A673 (cell line): ENCODE results near the gene STARD9. TPM values are rescaled to one million over a fixed set of nuclear protein-coding genes. Genes with fewer than 3 reads are reported as not detected.

ENCODE experiments used
- BruUV-seq: library from RNA; stranded (reverse); fragments of 400-500 nt; replicated peaks from 2 replicates; lab custom pipeline; 2021; lab: Mats Ljungman, UMichigan
- CTCF ChIA-PET: fragments of 300-600 bp; sonication (Branson Sonifier 250); formaldehyde crosslinking; loops from one replicate; lab custom pipeline; 2022; ENCODE audit warnings: antibody characterized with exemption; lab: Charles Lee
- POLR2A ChIA-PET: fragments of 300-600 bp; sonication (Branson Sonifier 250); formaldehyde crosslinking; loops from one replicate; lab custom pipeline; 2022; ENCODE audit warnings: antibody characterized with exemption; ENCODE audit not compliant: low non-redundant PET; lab: Charles Lee
- DNase-seq: peaks from one replicate; pipeline ENCODE4 v3.0.0-alpha.2; 2015; ENCODE audit warnings: low spot score
- H3K27ac ChIP-seq: fragments of 200-600 bp; sonication (generic); 2 replicates; pipeline ENCODE4 v1.5.1; 2016; ENCODE audit warnings: mixed run types, low read depth, mild to moderate bottlenecking, mixed read lengths, antibody characterized with exemption, low read length; ENCODE audit not compliant: poor library complexity, severe bottlenecking
- H3K27me3 ChIP-seq: fragments of 200-600 bp; sonication (generic); replicated peaks from 2 replicates; pipeline ENCODE4 v1.6.1; 2017; ENCODE audit warnings: mixed run types, low read depth, mild to moderate bottlenecking, mixed read lengths, antibody characterized with exemption, low read length; ENCODE audit not compliant: insufficient read depth, poor library complexity
- H3K36me3 ChIP-seq: fragments of 200-600 bp; sonication (generic); 2 replicates; pipeline ENCODE4 v1.6.1; 2016; ENCODE audit warnings: mixed run types, mild to moderate bottlenecking, mixed read lengths, antibody characterized with exemption, low read length; ENCODE audit not compliant: insufficient read depth, poor library complexity, severe bottlenecking
- H3K4me1 ChIP-seq: fragments of 200-600 bp; sonication (generic); 2 replicates; pipeline ENCODE4 v1.6.1; 2017; ENCODE audit warnings: mixed run types, mild to moderate bottlenecking, mixed read lengths, antibody characterized with exemption, low read length; ENCODE audit not compliant: insufficient read depth, poor library complexity, severe bottlenecking
- H3K4me3 ChIP-seq: fragments of 200-600 bp; sonication (generic); 2 replicates; pipeline ENCODE4 v1.5.1; 2016; ENCODE audit warnings: low read depth, mixed run types, mild to moderate bottlenecking, mixed read lengths, low read length; ENCODE audit not compliant: poor library complexity, severe bottlenecking
- H3K9me3 ChIP-seq: fragments of 200-600 bp; sonication (generic); 2 replicates; pipeline ENCODE4 v1.6.1; 2016; ENCODE audit warnings: mixed run types, low read depth, mild to moderate bottlenecking, mixed read lengths, antibody characterized with exemption, low read length; ENCODE audit not compliant: poor library complexity, severe bottlenecking
- EZH2 ChIP-seq: fragments of 200-600 bp; sonication (generic); IDR thresholded peaks from 2 replicates; pipeline ENCODE4 v1.6.1; 2017; ENCODE audit warnings: borderline replicate concordance, low read depth, mild to moderate bottlenecking, mixed read lengths, antibody characterized with exemption, low read length; ENCODE audit not compliant: poor library complexity, severe bottlenecking
- intact Hi-C: fragments of 100-400 bp; cut with micrococcal nuclease; formaldehyde crosslinking; loops from one replicate; pipeline ENCODE4 v1.10.0; 2022; ENCODE audit not compliant: unreplicated experiment
- total RNA-seq: library from RNA; stranded (reverse); gene quantifications from 2 replicates; pipeline ENCODE4 v1.2.3, GENCODE V29; 2021
- TF ChIP-seq, protein P1 (sequence below): fragments of 300-800, 200-600 bp; sonication (generic); conservative IDR thresholded peaks from 2 replicates; pipeline ENCODE4 v1.5.1; 2017; ENCODE audit warnings: low read depth, mild to moderate bottlenecking, antibody characterized with exemption, low read length, moderate library complexity, mixed read lengths

Gene STARD9
- total RNA-seq, 1 experiment from 2014 or later: 12.0 TPM

DNA sequence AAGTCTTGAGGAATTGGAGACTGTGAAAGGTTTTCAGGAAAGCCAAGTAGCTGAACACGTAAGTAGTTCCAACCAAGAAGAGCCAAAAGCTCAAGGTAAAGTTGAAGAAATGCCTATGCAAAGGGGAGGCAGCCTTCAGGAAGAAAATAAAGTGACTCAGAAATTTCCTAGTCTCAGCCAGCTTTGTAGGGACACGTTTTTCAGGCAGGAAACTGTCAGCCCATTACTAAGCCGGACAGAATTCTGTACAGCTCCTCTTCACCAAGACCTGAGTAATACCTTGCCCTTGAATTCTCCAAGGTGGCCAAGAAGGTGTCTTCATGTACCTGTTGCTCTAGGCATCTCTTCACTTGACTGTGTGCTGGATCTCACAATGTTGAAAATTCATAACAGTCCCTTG lies 112.9 kb downstream of the STARD9 start:
- CTCF ChIA-PET: no interaction called here
- H3K4me3 ChIP-seq: no peak overlapping the region

DNA sequence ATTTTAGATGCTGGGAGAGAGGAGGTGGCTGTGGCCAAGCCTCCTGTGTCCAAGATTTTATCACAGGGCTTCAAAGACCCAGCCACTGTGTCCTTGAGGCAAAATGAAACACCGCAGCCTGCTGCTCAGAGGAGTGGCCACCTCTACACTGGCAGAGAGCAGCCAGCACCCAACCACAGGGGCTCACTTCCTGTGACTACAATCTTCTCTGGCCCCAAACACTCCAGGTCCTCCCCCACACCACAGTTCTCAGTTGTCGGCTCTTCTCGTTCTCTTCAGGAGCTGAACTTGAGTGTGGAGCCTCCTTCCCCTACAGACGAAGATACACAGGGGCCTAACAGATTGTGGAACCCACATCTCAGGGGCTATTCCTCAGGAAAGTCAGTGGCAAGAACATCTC lies 115.9 kb downstream of the STARD9 start:
- Histone ChIP-seq H3K4me3 (no peak overlapping the region), H3K27ac (no peak overlapping the region), H3K9me3 (no peaks in the 10 kb centered on the region), H3K27me3 (no peaks in the 10 kb centered on the region), H3K36me3 (no peaks in the 10 kb centered on the region), H3K4me1 (no peaks in the 10 kb centered on the region)
- no peak for TF ChIP-seq EZH2
- TF ChIP-seq, protein P1, sequence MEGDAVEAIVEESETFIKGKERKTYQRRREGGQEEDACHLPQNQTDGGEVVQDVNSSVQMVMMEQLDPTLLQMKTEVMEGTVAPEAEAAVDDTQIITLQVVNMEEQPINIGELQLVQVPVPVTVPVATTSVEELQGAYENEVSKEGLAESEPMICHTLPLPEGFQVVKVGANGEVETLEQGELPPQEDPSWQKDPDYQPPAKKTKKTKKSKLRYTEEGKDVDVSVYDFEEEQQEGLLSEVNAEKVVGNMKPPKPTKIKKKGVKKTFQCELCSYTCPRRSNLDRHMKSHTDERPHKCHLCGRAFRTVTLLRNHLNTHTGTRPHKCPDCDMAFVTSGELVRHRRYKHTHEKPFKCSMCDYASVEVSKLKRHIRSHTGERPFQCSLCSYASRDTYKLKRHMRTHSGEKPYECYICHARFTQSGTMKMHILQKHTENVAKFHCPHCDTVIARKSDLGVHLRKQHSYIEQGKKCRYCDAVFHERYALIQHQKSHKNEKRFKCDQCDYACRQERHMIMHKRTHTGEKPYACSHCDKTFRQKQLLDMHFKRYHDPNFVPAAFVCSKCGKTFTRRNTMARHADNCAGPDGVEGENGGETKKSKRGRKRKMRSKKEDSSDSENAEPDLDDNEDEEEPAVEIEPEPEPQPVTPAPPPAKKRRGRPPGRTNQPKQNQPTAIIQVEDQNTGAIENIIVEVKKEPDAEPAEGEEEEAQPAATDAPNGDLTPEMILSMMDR: no peak
- intact Hi-C loops: no loop called here
- ChIA-PET POLR2A (no interaction called here), CTCF (no interaction called here)
- DNase-seq: no peak
- BruUV-seq: no TSS peak

More for the DNA sequence above, 112.9 kb downstream of the STARD9 start:
- Histone ChIP-seq H3K27ac (no peak overlapping the region), H3K36me3 (peaks cover 14% of the 10 kb centered on the region), H3K9me3 (no peaks in the 10 kb centered on the region), H3K27me3 (no peaks in the 10 kb centered on the region), H3K4me1 (no peaks in the 10 kb centered on the region)
- intact Hi-C loops: no loop called here
- TF ChIP-seq, protein P1: no peak
- TF ChIP-seq EZH2: no peak
- no TSS peak for BruUV-seq
- DNase-seq: no peak
- POLR2A ChIA-PET: no interaction called here

DNA sequence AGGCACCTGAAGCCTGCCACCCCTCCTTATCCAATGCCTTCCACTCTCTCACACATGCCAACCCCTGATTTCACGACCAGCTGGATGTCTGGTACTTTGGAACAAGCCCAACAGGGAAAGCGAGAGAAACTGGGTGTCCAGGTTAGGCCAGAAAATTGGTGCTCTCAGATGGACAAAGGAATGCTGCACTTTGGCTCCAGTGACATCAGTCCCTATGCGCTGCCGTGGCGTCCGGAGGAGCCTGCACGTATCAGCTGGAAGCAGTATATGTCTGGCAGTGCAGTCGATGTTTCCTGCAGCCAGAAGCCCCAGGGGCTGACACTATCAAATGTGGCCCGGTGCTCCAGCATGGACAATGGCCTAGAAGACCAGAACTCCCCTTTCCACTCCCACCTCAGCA lies 116.4 kb downstream of the STARD9 start:
- Histone ChIP-seq H3K4me3 (no peak overlapping the region), H3K27ac (no peak overlapping the region), H3K9me3 (no peaks in the 10 kb centered on the region), H3K36me3 (no peaks in the 10 kb centered on the region), H3K27me3 (no peaks in the 10 kb centered on the region), H3K4me1 (no peaks in the 10 kb centered on the region)
- CTCF ChIA-PET: no interaction called here
- BruUV-seq: no TSS peak
- DNase-seq: no peak
- POLR2A ChIA-PET: no interaction called here
- intact Hi-C loops: no loop called here
- TF ChIP-seq EZH2: no peak
- TF ChIP-seq, protein P1: no peak
